Measurements from ENCODE around the gene DYNC1H1.
"Not testable (repeated sequence)": the region's sequence is repeated elsewhere in the genome, so short reads cannot be mapped to it uniquely, and the experiment has no call there.

The DYNC1H1 gene

GRCh38 chr14:102056694-102057442 is 92.5 kb downstream of the DYNC1H1 start:
- no peak overlapping the region for H3K4me3 ChIP-seq
- H3K9me3 ChIP-seq (ENCODE audit: low read depth, low read length): no peaks in the 10 kb centered on the region
- no peak for DNase-seq (ENCODE audit: low read depth, low spot score)
- TF ChIP-seq POLR2AphosphoS5 (IDR thresholded peaks at IDR 0.05; ENCODE audit: borderline replicate concordance, low read depth, low read length) (no peak), FOXP2 (optimal IDR thresholded peaks at IDR 0.05; ENCODE audit: control extremely low read depth, extremely low read length, insufficient read depth) (no peak), EZH2 (IDR thresholded peaks at IDR 0.05) (no peak)
- peaks cover 10% of the 10 kb centered on the region; the same call in 1 of the 2 replicates for H3K36me3 ChIP-seq (ENCODE audit: insufficient read depth, low read length)
- no peak overlapping the region for H3K9ac ChIP-seq (ENCODE audit: insufficient read length)
- no peak overlapping the region for H3K27ac ChIP-seq

- no peaks in the 10 kb centered on the region for H3K9me3 ChIP-seq (ENCODE audit: low read depth, low read length)
- no peak overlapping the region for H3K4me3 ChIP-seq
- peaks cover 3% of the 10 kb centered on the region; the same call in 1 of the 2 replicates for H3K36me3 ChIP-seq (ENCODE audit: insufficient read depth, low read length)
- DNase-seq (ENCODE audit: low read depth, low spot score): no peak
- no peak for TF ChIP-seq EZH2 (IDR thresholded peaks at IDR 0.05)
- TF ChIP-seq POLR2AphosphoS5 (IDR thresholded peaks at IDR 0.05; ENCODE audit: borderline replicate concordance, low read depth, low read length): no peak
- no peak overlapping the region for H3K27ac ChIP-seq
- no peak overlapping the region for H3K9ac ChIP-seq (ENCODE audit: insufficient read length)
These were observed 93.2 kb downstream of the DYNC1H1 start for GRCh38 chr14:102057480-102058114.

- TF ChIP-seq EZH2 (IDR thresholded peaks at IDR 0.05) (no peak), POLR2AphosphoS5 (IDR thresholded peaks at IDR 0.05; ENCODE audit: borderline replicate concordance, low read depth, low read length) (no peak), FOXP2 (optimal IDR thresholded peaks at IDR 0.05; ENCODE audit: control extremely low read depth, extremely low read length, insufficient read depth) (no peak)
- no peaks in the 10 kb centered on the region for H3K36me3 ChIP-seq (ENCODE audit: insufficient read depth, low read length)
- no peak for DNase-seq (ENCODE audit: low read depth, low spot score)
- no peaks in the 10 kb centered on the region for H3K9me3 ChIP-seq (ENCODE audit: low read depth, low read length)
- H3K4me3 ChIP-seq: no peak overlapping the region
- H3K9ac ChIP-seq (ENCODE audit: insufficient read length): no peak overlapping the region
- H3K27ac ChIP-seq: no peak overlapping the region
These were observed 93.8 kb downstream of the DYNC1H1 start for GRCh38 chr14:102058146-102058545.

- no peaks in the 10 kb centered on the region for H3K9me3 ChIP-seq (ENCODE audit: low read depth, low read length)
- DNase-seq (ENCODE audit: low read depth, low spot score): no peak
- no peaks in the 10 kb centered on the region for H3K36me3 ChIP-seq (ENCODE audit: insufficient read depth, low read length)
- H3K9ac ChIP-seq (ENCODE audit: insufficient read length): no peak overlapping the region
- H3K27ac ChIP-seq: no peak overlapping the region
- TF ChIP-seq FOXP2 (optimal IDR thresholded peaks at IDR 0.05; ENCODE audit: control extremely low read depth, extremely low read length, insufficient read depth): no peak
- no peak for TF ChIP-seq POLR2AphosphoS5 (IDR thresholded peaks at IDR 0.05; ENCODE audit: borderline replicate concordance, low read depth, low read length)
- TF ChIP-seq EZH2 (IDR thresholded peaks at IDR 0.05): no peak
- no peak overlapping the region for H3K4me3 ChIP-seq
These were observed 94.6 kb downstream of the DYNC1H1 start for GRCh38 chr14:102058961-102059360.

- TF ChIP-seq POLR2AphosphoS5 (IDR thresholded peaks at IDR 0.05; ENCODE audit: borderline replicate concordance, low read depth, low read length): no peak
- TF ChIP-seq EZH2 (IDR thresholded peaks at IDR 0.05): no peak
- no peak for TF ChIP-seq FOXP2 (optimal IDR thresholded peaks at IDR 0.05; ENCODE audit: control extremely low read depth, extremely low read length, insufficient read depth)
- Histone ChIP-seq H3K9ac (ENCODE audit: insufficient read length) (no peak overlapping the region), H3K4me3 (no peak overlapping the region), H3K9me3 (ENCODE audit: low read depth, low read length) (no peaks in the 10 kb centered on the region), H3K27ac (no peak overlapping the region), H3K36me3 (ENCODE audit: insufficient read depth, low read length) (no peaks in the 10 kb centered on the region)
- peak; percentile 73 for DNase-seq (ENCODE audit: low read depth, low spot score)
These were observed 98.9 kb downstream of the DYNC1H1 start for GRCh38 chr14:102063109-102063807.

GRCh38 chr14:102063808-102064429 is 99.5 kb downstream of the DYNC1H1 start:
- TF ChIP-seq EZH2 (IDR thresholded peaks at IDR 0.05) (no peak), FOXP2 (optimal IDR thresholded peaks at IDR 0.05; ENCODE audit: control extremely low read depth, extremely low read length, insufficient read depth) (no peak), POLR2AphosphoS5 (IDR thresholded peaks at IDR 0.05; ENCODE audit: borderline replicate concordance, low read depth, low read length) (no peak)
- Histone ChIP-seq H3K27ac (peak overlapping the region; percentile 25; the same call in 1 of the 2 replicates), H3K4me3 (no peak overlapping the region), H3K36me3 (ENCODE audit: insufficient read depth, low read length) (no peaks in the 10 kb centered on the region), H3K9me3 (ENCODE audit: low read depth, low read length) (no peaks in the 10 kb centered on the region), H3K9ac (ENCODE audit: insufficient read length) (no peak overlapping the region)
- no peak for DNase-seq (ENCODE audit: low read depth, low spot score)

GRCh38 chr14:102064590-102064989 is 100.2 kb downstream of the DYNC1H1 start:
- not testable (repeated sequence) for H3K36me3 ChIP-seq (ENCODE audit: insufficient read depth, low read length); DNase-seq (ENCODE audit: low read depth, low spot score); H3K27ac ChIP-seq; H3K9ac ChIP-seq (ENCODE audit: insufficient read length); H3K9me3 ChIP-seq (ENCODE audit: low read depth, low read length); H3K4me3 ChIP-seq

- Histone ChIP-seq H3K36me3 (ENCODE audit: insufficient read depth, low read length) (no peaks in the 10 kb centered on the region), H3K9me3 (ENCODE audit: low read depth, low read length) (no peaks in the 10 kb centered on the region), H3K9ac (ENCODE audit: insufficient read length) (no peak overlapping the region), H3K27ac (no peak overlapping the region), H3K4me3 (no peak overlapping the region)
- DNase-seq (ENCODE audit: low read depth, low spot score): no peak
- TF ChIP-seq FOXP2 (optimal IDR thresholded peaks at IDR 0.05; ENCODE audit: control extremely low read depth, extremely low read length, insufficient read depth) (no peak), EZH2 (IDR thresholded peaks at IDR 0.05) (no peak), POLR2AphosphoS5 (IDR thresholded peaks at IDR 0.05; ENCODE audit: borderline replicate concordance, low read depth, low read length) (no peak)
These were observed 101.7 kb downstream of the DYNC1H1 start for GRCh38 chr14:102066041-102066451.

All from SK-N-MC (cell line).